Measurements from ENCODE around the gene UPK1B.

GRCh38 chr3:119236756-119237155 is 63.4 kb downstream of the UPK1B start:
- TF ChIP-seq, protein P1, sequence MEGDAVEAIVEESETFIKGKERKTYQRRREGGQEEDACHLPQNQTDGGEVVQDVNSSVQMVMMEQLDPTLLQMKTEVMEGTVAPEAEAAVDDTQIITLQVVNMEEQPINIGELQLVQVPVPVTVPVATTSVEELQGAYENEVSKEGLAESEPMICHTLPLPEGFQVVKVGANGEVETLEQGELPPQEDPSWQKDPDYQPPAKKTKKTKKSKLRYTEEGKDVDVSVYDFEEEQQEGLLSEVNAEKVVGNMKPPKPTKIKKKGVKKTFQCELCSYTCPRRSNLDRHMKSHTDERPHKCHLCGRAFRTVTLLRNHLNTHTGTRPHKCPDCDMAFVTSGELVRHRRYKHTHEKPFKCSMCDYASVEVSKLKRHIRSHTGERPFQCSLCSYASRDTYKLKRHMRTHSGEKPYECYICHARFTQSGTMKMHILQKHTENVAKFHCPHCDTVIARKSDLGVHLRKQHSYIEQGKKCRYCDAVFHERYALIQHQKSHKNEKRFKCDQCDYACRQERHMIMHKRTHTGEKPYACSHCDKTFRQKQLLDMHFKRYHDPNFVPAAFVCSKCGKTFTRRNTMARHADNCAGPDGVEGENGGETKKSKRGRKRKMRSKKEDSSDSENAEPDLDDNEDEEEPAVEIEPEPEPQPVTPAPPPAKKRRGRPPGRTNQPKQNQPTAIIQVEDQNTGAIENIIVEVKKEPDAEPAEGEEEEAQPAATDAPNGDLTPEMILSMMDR (IDR thresholded peaks at IDR 0.05), result no peak
- TF ChIP-seq POLR2A (IDR thresholded peaks at IDR 0.05), result no peak

All from body of pancreas (tissue), 4 donors.